Urinary bladder (tissue), 4 donors: ENCODE data around the gene NCBP3. TPM values are rescaled to one million over a fixed set of nuclear protein-coding genes. Genes with fewer than 3 reads are reported as not detected.

Experiments used
- DNase-seq: peaks from one replicate; pipeline ENCODE4 v3.0.0-alpha.2; 2015; ENCODE audit errors: extremely low spot score
- H3K27ac ChIP-seq: one replicate; pipeline ENCODE4 v1.5.1; 2013; ENCODE audit warnings: low read depth, mild to moderate bottlenecking, moderate library complexity
- H3K36me3 ChIP-seq: one replicate; pipeline ENCODE4 v1.6.1; 2013; ENCODE audit warnings: mild to moderate bottlenecking, moderate library complexity; ENCODE audit not compliant: insufficient read depth
- H3K4me1 ChIP-seq: one replicate; pipeline ENCODE4 v1.6.1; 2013; ENCODE audit warnings: mild to moderate bottlenecking, moderate library complexity; ENCODE audit not compliant: insufficient read depth
- H3K4me3 ChIP-seq: one replicate; pipeline ENCODE4 v1.5.1; 2013; ENCODE audit warnings: low read depth, low read length
- whole genome bisulfite sequencing: extraction: QIAGEN DNeasy Blood & Tissue Kit; methylation state at CpG from one replicate; pipeline ENCODE4 v1.1.7; 2013; 5-methylcytosine and 5-hydroxymethylcytosine counted together
- polyA plus RNA-seq: library from polyadenylated mRNA; stranded (reverse); fragments of 200-250 nt; gene quantifications from one replicate; pipeline ENCODE4 v1.2.3, GENCODE V29; 2013
- total RNA-seq: library from RNA; depleted of rRNA; stranded (reverse); fragments of >200 nt; gene quantifications from one replicate; pipeline ENCODE4 v1.2.3, GENCODE V29; 2014
- donor health status: healthy with polysubstance abuse.
- donor health status: healthy.

Gene NCBP3, protein sequence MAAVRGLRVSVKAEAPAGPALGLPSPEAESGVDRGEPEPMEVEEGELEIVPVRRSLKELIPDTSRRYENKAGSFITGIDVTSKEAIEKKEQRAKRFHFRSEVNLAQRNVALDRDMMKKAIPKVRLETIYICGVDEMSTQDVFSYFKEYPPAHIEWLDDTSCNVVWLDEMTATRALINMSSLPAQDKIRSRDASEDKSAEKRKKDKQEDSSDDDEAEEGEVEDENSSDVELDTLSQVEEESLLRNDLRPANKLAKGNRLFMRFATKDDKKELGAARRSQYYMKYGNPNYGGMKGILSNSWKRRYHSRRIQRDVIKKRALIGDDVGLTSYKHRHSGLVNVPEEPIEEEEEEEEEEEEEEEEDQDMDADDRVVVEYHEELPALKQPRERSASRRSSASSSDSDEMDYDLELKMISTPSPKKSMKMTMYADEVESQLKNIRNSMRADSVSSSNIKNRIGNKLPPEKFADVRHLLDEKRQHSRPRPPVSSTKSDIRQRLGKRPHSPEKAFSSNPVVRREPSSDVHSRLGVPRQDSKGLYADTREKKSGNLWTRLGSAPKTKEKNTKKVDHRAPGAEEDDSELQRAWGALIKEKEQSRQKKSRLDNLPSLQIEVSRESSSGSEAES
- 42.0 TPM for total RNA-seq
- polyA plus RNA-seq = 21.2 TPM

DNA sequence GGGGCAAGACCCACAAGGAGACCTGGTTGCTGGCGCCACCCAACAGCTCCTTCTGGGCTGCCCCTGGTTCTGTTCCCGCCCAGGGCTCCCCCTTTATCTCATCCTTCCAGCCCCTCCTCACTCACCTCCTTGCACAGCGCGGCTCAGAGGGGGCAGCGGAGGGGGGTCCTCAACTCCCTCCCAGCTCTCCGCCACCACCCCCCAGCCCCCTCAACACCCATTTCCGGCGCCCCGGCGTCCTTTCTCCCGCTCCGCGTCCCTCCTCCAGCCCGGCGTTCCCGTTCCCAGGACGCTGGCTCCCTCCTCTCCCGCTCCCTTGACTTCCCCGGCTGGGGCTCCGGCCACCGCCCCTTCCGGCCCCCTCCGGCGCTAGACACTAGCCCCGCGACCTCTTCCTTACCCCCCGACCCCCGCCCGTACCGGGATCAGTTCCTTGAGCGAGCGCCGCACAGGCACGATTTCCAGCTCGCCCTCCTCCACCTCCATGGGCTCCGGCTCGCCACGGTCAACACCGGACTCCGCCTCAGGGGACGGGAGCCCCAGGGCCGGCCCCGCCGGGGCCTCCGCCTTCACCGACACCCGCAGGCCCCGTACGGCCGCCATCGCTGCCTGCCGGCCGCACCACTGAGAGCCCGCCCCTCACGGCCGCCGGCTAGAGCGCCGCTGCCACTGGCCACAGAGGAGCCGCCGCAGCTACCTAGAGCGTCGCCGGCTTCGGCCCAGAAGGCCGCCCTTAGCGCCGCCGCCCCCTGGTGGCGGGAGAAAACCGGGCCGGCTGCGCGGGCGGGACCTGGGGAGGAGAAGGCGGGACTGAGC is at the start of gene NCBP3:
TSS of gene NCBP3 (minus strand) at position 626 of the 816 bp plus-strand sequence. CDS start at position 603, 23 bp downstream.
- Histone ChIP-seq H3K27ac (peak within 1 kb of the TSS; percentile 86), H3K36me3 (no peaks in the 10 kb centered on the region), H3K4me1 (no peaks in the 10 kb centered on the region), H3K4me3 (peak within 1 kb of the TSS; percentile 89)
- under 1% methylated on average over 76 of the region's 76 CpGs for WGBS
- peak; percentile 64 for DNase-seq

DNA sequence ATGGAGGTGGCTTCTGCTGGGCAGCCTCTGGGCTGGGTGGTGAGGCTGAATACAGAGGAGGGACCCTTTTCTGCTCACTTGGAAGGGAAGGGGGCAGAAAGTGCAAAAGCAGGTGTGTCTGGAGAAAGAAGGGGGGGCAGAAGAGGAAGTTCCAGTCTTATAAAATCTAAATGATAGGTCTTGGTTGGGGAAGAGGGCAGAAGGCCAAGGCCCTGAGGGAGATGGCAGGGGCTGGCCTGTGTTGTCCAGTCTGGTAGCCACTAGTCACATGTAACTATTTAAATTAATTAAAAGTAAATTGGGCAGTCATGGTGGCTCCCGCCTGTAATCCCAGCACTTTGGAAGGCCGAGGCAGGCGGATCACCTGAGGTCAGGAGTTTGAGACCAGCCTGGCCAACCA is 49.3 kb upstream of the NCBP3 start:
- no peak for DNase-seq
- WGBS = 99% methylated on average over 3 of the region's 3 CpGs
- Histone ChIP-seq H3K27ac (peak overlapping the region; percentile 34), H3K36me3 (no peaks in the 10 kb centered on the region), H3K4me1 (no peaks in the 10 kb centered on the region), H3K4me3 (no peak overlapping the region)

DNA sequence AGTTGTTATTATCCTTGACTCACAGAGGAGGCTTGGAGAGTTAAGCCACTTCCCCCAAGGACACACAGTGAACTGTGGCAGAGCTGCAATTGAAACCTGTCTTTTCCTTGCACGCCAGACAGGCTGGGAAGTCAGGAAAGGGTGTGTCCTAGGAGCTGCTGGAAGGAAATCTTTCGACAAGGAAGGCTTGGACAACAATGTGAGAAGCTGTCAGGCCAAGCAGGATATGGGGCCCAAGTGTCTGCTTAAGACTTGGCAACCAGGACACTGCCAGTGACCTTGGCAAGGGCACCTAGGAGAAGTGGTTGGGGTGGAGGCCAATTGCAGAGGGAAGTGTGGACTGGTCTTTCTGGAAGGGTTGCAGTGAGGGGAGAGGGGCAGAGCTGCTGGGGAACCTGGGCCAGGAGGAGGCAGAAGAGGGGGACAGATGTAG is 48.9 kb upstream of the NCBP3 start:
- Histone ChIP-seq H3K4me1 (no peaks in the 10 kb centered on the region), H3K36me3 (no peaks in the 10 kb centered on the region), H3K27ac (peak overlapping the region; percentile 34), H3K4me3 (no peak overlapping the region)
- 41% methylated on average over 2 of the region's 2 CpGs for WGBS
- DNase-seq = no peak

DNA sequence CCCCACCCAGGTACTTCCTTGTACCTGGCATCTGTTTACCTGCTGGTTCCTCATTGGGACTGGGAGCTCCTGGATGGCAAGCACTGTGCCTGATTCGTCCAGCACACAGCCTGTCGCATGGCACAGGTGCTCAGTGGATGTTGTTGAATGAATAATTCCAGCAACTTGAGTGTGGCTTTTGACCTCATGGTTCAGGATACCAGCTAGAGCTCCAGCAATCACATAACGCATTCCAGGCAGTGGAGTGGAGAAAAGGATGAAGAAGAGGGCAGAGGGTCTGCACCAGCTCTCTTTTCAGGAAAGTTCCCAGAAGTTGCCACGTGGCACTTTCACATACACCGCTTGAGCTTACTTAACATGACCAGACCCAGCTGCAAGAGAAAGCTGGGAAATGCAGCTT is 48.1 kb upstream of the NCBP3 start:
- H3K4me1 ChIP-seq = no peaks in the 10 kb centered on the region
- no peaks in the 10 kb centered on the region for H3K36me3 ChIP-seq
- WGBS = 77% methylated on average over 5 of the region's 5 CpGs
- no peak for DNase-seq
- H3K27ac ChIP-seq = no peak overlapping the region
- no peak overlapping the region for H3K4me3 ChIP-seq

DNA sequence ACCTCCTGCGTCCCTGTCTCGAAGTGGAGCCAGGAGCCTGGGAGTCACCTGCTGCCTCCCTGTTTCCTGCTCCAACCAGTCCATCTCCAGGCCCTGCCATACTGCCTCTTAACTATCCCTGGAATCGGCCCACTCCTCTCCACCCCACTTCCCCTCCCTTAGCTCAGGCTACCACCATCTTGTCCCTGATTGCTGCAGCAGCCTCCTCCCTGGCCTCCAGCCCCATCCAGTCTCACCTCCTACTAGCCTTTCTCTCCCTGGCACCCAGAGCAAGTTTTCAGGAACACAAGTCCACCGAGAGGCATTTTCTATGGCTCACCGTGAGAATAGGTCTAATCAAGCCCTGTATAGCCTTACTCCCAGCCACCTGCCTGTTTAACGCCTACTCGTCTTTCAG is 47.7 kb upstream of the NCBP3 start:
- WGBS = 64% methylated on average over 7 of the region's 7 CpGs
- H3K4me1 ChIP-seq = no peaks in the 10 kb centered on the region
- H3K36me3 ChIP-seq = no peaks in the 10 kb centered on the region
- no peak overlapping the region for H3K4me3 ChIP-seq
- no peak for DNase-seq
- H3K27ac ChIP-seq = no peak overlapping the region

DNA sequence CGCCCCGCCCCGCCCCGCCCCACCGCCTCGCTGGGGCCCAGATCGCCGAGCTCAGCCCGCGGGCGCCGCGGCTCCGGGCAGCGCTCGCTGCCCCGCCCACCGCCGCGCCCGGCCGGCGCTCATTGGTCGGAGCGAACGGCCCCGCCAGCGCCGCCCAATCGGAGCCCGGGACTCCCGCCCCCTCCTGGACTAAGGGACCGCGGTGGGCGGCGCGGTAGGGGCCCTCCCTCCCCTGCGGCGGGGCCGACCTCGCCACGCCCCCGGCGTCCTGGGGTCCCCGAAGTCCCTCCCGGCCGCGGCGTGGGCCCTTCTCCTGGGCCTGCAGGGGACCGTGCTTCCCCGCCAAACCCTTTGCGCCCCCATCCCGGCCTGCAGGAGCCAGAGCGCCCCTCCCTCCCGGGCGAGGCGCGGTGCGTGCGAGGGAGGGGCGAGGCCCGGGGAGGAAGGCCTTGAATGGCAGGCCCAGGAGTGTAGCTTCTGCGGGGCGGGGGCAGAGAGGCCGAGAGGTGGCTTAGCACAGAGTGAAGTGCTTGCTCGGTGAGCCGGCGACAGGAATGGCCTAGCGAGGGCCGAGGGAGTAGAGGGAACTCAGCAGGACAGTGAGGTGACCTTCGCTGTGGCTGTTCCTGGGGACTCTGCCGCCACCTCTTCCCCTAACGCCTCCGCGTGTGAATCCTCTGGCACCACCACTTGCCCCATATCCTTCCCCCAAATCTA is 47.1 kb upstream of the NCBP3 start, which contains the start of gene CAMKK1:
TSS of gene CAMKK1 (minus strand) at position 51 of the 717 bp plus-strand sequence. CDS start 7,366 bp downstream, outside the sequence.
- H3K4me1 ChIP-seq = no peaks in the 10 kb centered on the region
- no peaks in the 10 kb centered on the region for H3K36me3 ChIP-seq
- peak within 1 kb of the TSS; percentile 50 for H3K27ac ChIP-seq
- H3K4me3 ChIP-seq = peak within 1 kb of the TSS; percentile 60
- DNase-seq = peak; percentile 57
- WGBS = 4% methylated on average over 75 of the region's 75 CpGs

DNA sequence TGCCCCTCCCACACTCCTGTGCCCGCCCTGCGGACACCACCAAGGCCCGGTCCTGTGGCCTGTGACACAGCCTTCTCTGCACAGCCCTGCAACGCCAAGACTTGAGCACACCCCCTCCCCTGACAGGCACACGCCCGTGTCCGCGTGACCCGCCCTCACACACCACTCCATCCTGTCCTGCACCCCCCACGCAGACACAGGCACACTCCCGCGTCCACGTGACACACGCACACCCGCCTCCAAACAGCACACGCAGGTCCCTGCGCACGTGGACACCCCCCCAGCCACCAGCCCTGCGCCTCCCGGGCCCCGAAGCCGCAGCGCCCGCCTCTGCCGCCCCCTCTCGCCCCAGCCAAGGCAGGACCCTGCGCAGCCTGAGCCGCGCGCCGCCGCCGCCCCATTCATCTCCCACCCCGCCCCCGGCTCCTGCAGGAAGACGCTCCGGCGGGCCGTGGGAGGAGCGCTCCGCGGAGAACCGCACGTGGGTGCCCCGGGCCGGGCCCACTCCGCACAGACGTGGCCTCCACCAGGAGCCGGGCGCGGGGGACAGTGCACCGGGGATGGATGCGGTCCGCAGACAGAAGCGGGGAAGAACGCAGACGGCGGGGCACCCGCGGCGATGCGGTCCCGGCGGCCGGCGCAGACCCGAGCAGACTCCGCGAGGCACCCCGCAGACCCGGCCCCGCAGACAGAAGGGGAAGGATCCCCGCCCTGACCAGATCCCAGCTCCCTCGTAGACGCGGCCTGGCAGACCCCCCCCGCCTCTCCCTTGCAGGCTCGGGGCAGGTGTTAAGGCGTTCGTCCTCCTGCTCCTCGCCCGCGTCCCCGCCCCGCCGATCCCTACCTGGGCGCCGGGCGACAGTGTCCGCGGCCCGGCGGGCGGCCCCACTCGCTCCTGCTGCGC is 46.3 kb upstream of the NCBP3 start:
- peak overlapping the region; percentile 60 for H3K4me3 ChIP-seq
- WGBS = under 1% methylated on average over 96 of the region's 96 CpGs
- DNase-seq = no peak
- H3K4me1 ChIP-seq = no peaks in the 10 kb centered on the region
- H3K36me3 ChIP-seq = no peaks in the 10 kb centered on the region
- peak overlapping the region; percentile 50 for H3K27ac ChIP-seq

DNA sequence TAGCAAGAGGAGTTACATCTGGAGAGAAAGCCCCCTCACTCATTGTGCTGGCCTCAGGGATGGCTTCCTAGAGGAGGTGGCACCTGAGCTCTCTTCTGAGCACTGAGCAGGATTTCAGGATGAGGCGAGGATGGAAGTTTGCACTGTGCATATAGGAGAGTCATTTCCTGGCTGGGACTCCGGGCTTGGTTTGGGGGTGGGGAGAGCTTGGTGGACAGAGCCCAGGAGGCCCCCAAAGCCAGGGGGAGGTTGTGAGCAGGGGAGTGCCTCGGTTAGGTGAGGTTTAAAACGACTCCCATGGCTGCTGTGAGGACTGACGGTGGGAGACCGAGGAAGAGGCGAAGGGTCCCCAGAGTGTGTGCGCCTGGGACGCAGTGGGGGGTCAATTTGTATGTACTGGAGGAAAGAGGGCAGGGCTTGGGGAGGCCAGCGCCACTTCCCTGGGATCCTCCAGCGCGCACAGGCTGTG is 45.6 kb upstream of the NCBP3 start:
- Histone ChIP-seq H3K4me3 (peak overlapping the region; percentile 60), H3K27ac (no peak overlapping the region), H3K4me1 (no peaks in the 10 kb centered on the region), H3K36me3 (no peaks in the 10 kb centered on the region)
- 49% methylated on average over 12 of the region's 12 CpGs for WGBS
- DNase-seq = no peak

DNA sequence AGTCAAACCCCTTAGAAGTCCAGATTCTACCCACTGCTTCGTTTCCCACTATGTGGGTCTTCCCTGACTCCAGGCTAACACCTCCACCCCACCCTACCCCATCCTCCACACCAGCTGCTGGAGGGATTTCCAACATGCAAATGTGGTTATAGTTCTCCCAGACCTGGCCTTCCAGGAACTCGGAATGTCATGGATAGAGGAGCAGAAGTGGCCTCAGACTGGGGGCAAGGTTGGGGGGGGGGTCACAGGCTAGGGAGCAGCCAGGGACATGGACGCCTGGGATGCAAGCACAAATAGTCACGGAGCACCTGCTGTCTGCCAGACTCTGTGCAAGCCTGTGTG is 44.8 kb upstream of the NCBP3 start:
- Histone ChIP-seq H3K27ac (peak overlapping the region; percentile 49), H3K4me1 (no peaks in the 10 kb centered on the region), H3K36me3 (no peaks in the 10 kb centered on the region), H3K4me3 (no peak overlapping the region)
- 71% methylated on average over 4 of the region's 4 CpGs for WGBS
- DNase-seq = no peak

DNA sequence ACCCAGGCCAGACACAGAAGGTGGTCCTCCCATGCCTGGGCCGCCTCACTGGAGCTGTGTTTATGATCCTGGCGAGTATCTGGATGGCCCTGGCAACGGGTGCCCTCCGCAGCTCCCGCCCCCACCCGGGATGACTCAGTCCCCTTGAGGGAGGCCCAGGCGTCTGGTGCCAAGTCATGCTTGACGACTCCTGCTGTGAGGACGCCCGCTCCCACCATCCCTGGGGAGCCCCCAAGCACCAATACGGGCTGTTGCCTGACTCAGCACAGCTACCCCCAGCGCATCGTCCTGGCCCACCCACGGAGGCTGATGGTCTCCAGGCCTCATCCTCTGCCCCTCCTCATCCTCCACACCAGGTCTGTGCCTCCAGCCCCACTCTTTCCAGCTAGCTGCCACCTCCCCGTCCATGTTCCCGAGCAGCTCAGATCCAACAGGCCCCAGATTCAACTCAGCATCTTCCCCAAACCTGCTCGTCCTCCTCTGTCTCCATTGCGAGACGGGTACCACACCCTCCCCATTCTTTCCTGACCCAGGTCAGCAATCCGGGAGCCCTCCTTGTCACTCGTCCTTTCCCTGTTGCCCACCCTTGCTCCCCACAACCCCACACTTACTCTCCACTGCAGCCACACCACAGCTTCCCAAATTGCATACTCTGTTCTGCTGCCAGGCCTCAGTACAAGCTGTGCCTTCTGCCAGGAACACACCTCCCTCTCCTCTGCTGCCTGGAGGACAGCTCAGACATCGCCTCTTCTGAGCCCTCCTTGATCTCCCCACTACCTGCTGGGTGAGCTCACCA is 44.2 kb upstream of the NCBP3 start:
- H3K4me3 ChIP-seq = no peak overlapping the region
- H3K27ac ChIP-seq = peak overlapping the region; percentile 92
- DNase-seq = no peak
- no peaks in the 10 kb centered on the region for H3K36me3 ChIP-seq
- H3K4me1 ChIP-seq = no peaks in the 10 kb centered on the region
- WGBS = 46% methylated on average over 22 of the region's 22 CpGs

DNA sequence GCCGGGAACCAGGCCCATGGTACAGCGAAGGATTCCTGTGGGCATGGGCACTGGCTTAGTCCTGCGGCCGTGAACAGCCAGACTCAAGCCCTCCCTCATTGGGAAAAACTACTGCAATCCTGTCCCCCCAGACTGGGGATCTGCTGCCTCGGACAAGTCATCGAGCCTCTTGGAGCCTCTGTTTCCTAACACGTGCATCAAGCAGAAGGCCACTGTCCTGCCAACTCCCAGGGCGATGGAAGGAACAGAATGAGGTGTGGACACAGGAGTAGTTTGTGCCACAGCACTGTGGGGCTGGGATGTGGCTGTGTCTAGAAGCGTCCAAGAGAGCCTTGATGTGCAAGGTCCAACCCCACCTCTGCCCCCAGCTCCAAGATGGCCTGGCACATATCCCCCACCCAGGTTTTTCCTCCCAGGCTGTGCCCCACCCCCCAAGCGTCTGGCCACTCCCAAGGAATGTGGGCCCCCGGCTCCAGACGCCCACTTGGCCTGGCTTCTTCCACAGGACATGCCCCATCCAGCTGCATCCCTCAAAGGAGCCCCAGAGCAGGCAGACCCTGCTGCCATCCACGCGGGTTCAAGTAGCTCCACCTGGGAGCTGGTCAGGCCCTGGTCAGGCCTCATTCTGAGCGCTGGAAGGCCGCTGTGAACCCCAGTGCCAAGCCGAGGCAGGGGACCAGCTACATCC is 43.4 kb upstream of the NCBP3 start:
- no peak for DNase-seq
- no peaks in the 10 kb centered on the region for H3K4me1 ChIP-seq
- H3K27ac ChIP-seq = peak overlapping the region; percentile 92
- WGBS = 75% methylated on average over 17 of the region's 17 CpGs
- no peak overlapping the region for H3K4me3 ChIP-seq
- H3K36me3 ChIP-seq = no peaks in the 10 kb centered on the region
